Panc1 (cell line): ENCODE data around the gene CABCOCO1. TPM values are rescaled to one million over a fixed set of nuclear protein-coding genes. Genes with fewer than 3 reads are reported as not detected.

Source experiments
- ATAC-seq: fragments of 200-7000 bp; cut with Tn5 transposase; 2 replicates; pipeline ENCODE4 v1.9.1; 2020; ENCODE audit warnings: mild to moderate bottlenecking, moderate library complexity
- BruUV-seq: library from RNA; stranded (reverse); fragments of 400-500 nt; replicated peaks from 2 replicates; lab custom pipeline; 2021; lab: Mats Ljungman, UMichigan
- CTCF ChIA-PET: fragments of 300-600 bp; sonication (Branson Sonifier 250); formaldehyde crosslinking; loops from one replicate; lab custom pipeline; 2022; ENCODE audit warnings: antibody characterized with exemption; lab: Charles Lee
- POLR2A ChIA-PET: fragments of 300-600 bp; sonication (Branson Sonifier 250); formaldehyde crosslinking; loops from one replicate; lab custom pipeline; 2022; ENCODE audit warnings: antibody characterized with exemption; lab: Charles Lee
- DNase-seq: peaks from one replicate; pipeline ENCODE4 v3.0.0-alpha.2; 2010; ENCODE audit warnings: low read depth, low spot score
- H3K27ac ChIP-seq: 2 replicates; pipeline ENCODE4 v1.5.1; 2011; ENCODE audit warnings: mild to moderate bottlenecking, low read length, inconsistent platforms
- H3K27me3 ChIP-seq: fragments of 200-500 bp; sonication (Bioruptor generic); 2 replicates; pipeline ENCODE4 v1.6.0; 2014; ENCODE audit warnings: low read length, inconsistent platforms; ENCODE audit not compliant: control insufficient read depth, insufficient read depth
- H3K36me3 ChIP-seq: fragments of 200-500 bp; sonication (Bioruptor generic); 2 replicates; pipeline ENCODE4 v1.5.1; 2014; ENCODE audit warnings: inconsistent platforms, mild to moderate bottlenecking, low read length, moderate library complexity; ENCODE audit not compliant: control insufficient read depth, insufficient read depth
- H3K4me1 ChIP-seq: 2 replicates; pipeline ENCODE4 v1.5.1; 2011; ENCODE audit warnings: inconsistent platforms, mild to moderate bottlenecking, low read length, moderate library complexity; ENCODE audit not compliant: control insufficient read depth, insufficient read depth
- H3K4me3 ChIP-seq, 2 experiments: 2 replicates each; pipeline ENCODE4 v1.5.1; 2011 to 2012; ENCODE audit warnings: low read depth in 2 of 2, low read length in 2 of 2, mild to moderate bottlenecking in 2 of 2, inconsistent platforms in 1 of 2, moderate library complexity in 1 of 2
- H3K9me3 ChIP-seq: fragments of 200-500 bp; sonication (Bioruptor generic); 2 replicates; pipeline ENCODE4 v1.5.1; 2014; ENCODE audit warnings: low read depth, mild to moderate bottlenecking, inconsistent platforms, low read length, moderate library complexity; ENCODE audit not compliant: control insufficient read depth, insufficient read depth
- POLR2AphosphoS5 ChIP-seq: IDR thresholded peaks from 2 replicates; pipeline ENCODE4 v1.6.1; 2012; ENCODE audit warnings: mild to moderate bottlenecking, low read depth, low read length, moderate library complexity
- REST ChIP-seq, 2 experiments: IDR thresholded peaks; 2 replicates each; pipeline ENCODE4 v1.6.1; 2011 to 2012; ENCODE audit warnings: low read depth in 2 of 2, control low read depth in 1 of 2, low read length in 1 of 2, mild to moderate bottlenecking in 1 of 2, moderate library complexity in 1 of 2; ENCODE audit not compliant: insufficient read depth in 1 of 2
- SIN3A ChIP-seq: IDR thresholded peaks from 2 replicates; pipeline ENCODE4 v1.6.1; 2012; ENCODE audit warnings: low read depth, mild to moderate bottlenecking, low read length, moderate library complexity, borderline replicate concordance; ENCODE audit not compliant: insufficient read depth
- TCF7L2 ChIP-seq: IDR thresholded peaks from 2 replicates; pipeline ENCODE4 v1.6.1; 2011; ENCODE audit warnings: mild to moderate bottlenecking, low read depth, low read length, inconsistent platforms
- in situ Hi-C: cut with HindIII; loops from 2 replicates; pipeline ENCODE4 v1.10.0; 2016; ENCODE audit warnings: low sequenced_read_pairs, low pct_unique_long_range_greater_than_20kb
- intact Hi-C: fragments of 100-400 bp; cut with micrococcal nuclease; formaldehyde crosslinking; loops from one replicate; pipeline ENCODE4 v1.10.0; 2022; ENCODE audit not compliant: unreplicated experiment
- total RNA-seq: library from RNA; stranded (reverse); gene quantifications from one replicate; pipeline ENCODE4 v1.2.1, GENCODE V29; 2021; ENCODE audit not compliant: unreplicated experiment
- TF ChIP-seq, protein P1 (sequence below): fragments of 450-650 bp; IDR thresholded peaks from 2 replicates; pipeline ENCODE4 v1.5.1; 2017; ENCODE audit warnings: mild to moderate bottlenecking

CABCOCO1 gene
- total RNA-seq, 1 experiment from 2014 or later = 4.0 TPM

DNA sequence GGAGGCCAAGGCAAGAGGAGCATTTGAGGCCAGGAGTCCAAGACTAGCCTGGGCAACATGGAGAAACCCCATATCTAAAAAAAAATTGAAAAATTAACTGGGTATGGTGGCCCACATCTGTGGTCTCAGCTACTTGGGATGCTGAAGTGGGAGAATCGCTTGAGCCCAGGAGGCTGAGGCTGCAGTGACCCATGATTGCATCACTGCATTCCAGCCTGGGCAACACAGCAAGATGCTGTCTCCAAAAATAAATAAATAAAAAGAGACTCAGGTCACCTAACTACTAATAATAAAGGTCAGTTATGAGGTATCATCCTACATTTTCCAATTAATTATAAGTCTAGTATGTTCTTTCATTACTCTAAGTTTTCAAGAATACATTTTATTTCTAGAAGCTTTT lies 20.6 kb downstream of the CABCOCO1 start:
- no peak for DNase-seq
- intact Hi-C loops (no loop called here), in situ Hi-C loops (no loop called here)
- TF ChIP-seq TCF7L2 (no peak), POLR2AphosphoS5 (no peak), REST (IDR thresholded peaks at IDR 0.05; ENCODE audit: insufficient read depth in 1 of 2, low read depth in 2 of 2, low read length in 1 of 2) (no peak), SIN3A (no peak)
- TF ChIP-seq, protein P1, sequence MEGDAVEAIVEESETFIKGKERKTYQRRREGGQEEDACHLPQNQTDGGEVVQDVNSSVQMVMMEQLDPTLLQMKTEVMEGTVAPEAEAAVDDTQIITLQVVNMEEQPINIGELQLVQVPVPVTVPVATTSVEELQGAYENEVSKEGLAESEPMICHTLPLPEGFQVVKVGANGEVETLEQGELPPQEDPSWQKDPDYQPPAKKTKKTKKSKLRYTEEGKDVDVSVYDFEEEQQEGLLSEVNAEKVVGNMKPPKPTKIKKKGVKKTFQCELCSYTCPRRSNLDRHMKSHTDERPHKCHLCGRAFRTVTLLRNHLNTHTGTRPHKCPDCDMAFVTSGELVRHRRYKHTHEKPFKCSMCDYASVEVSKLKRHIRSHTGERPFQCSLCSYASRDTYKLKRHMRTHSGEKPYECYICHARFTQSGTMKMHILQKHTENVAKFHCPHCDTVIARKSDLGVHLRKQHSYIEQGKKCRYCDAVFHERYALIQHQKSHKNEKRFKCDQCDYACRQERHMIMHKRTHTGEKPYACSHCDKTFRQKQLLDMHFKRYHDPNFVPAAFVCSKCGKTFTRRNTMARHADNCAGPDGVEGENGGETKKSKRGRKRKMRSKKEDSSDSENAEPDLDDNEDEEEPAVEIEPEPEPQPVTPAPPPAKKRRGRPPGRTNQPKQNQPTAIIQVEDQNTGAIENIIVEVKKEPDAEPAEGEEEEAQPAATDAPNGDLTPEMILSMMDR = no peak
- POLR2A ChIA-PET = no interaction called here
- ATAC-seq = no peak
- H3K9me3 ChIP-seq = no peaks in the 10 kb centered on the region
- H3K36me3 ChIP-seq = no peaks in the 10 kb centered on the region
- no peaks in the 10 kb centered on the region for H3K4me1 ChIP-seq
- H3K27me3 ChIP-seq = no peaks in the 10 kb centered on the region
- CTCF ChIA-PET = no interaction called here
- H3K27ac ChIP-seq = no peak overlapping the region
- no TSS peak for BruUV-seq
- no peak overlapping the region for H3K4me3 ChIP-seq

DNA sequence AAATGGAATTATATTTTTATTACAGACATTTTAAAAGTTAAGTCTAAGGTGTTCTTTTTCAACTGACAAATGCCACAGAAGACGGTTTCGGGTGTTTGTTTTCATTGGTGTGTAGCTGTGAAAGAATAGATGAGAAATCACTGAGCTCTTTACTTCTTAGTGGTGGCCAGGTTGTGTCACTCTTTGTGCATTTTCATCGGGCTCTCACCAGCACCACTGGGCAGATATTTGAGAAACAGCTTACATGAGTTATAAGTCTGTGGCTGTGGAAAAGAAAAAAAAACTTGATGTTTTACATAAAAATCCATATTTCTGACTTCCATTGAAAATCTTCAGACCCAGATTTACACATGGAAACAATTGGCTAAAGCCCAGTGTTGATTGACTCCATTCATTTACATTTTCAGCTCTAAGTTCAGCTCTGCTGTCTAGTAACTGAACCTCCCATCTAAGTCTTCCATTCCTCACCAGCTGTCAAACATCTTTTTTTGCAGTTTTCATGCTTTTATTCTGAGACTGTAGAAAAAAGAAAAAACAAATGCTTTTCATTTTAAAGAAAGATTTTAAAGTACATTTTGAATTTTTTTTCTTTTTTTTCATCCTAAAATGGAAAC lies 22.3 kb downstream of the CABCOCO1 start:
- TF ChIP-seq POLR2AphosphoS5 (no peak), SIN3A (no peak), REST (IDR thresholded peaks at IDR 0.05; ENCODE audit: insufficient read depth in 1 of 2, low read depth in 2 of 2, low read length in 1 of 2) (no peak), TCF7L2 (no peak)
- TF ChIP-seq, protein P1 = no peak
- Histone ChIP-seq H3K27me3 (no peaks in the 10 kb centered on the region), H3K4me3 (no peak overlapping the region), H3K36me3 (no peaks in the 10 kb centered on the region), H3K9me3 (no peaks in the 10 kb centered on the region), H3K27ac (no peak overlapping the region), H3K4me1 (no peaks in the 10 kb centered on the region)
- ATAC-seq (no peak), DNase-seq (no peak)
- ChIA-PET CTCF (no interaction called here), POLR2A (no interaction called here)
- in situ Hi-C loops (no loop called here), intact Hi-C loops (no loop called here)
- no TSS peak for BruUV-seq
